Mesodermal cell (in vitro differentiated cells): ENCODE data around the gene SLC2A9.

ENCODE experiments used
- H3K27ac ChIP-seq: 2 replicates; pipeline ENCODE4 v1.7.0; 2013; ENCODE audit warnings: mild to moderate bottlenecking, low read depth, low read length, moderate library complexity; ENCODE audit not compliant: severe bottlenecking
- H3K36me3 ChIP-seq: 2 replicates; pipeline ENCODE4 v1.7.1; 2013; ENCODE audit warnings: mild to moderate bottlenecking, low read length, moderate library complexity; ENCODE audit not compliant: control insufficient read depth, insufficient read depth
- H3K4me1 ChIP-seq: one replicate; pipeline ENCODE4 v1.7.1; 2013; ENCODE audit warnings: mild to moderate bottlenecking, low read length; ENCODE audit not compliant: insufficient read depth, control insufficient read depth, poor library complexity, severe bottlenecking
- H3K4me3 ChIP-seq: 2 replicates; pipeline ENCODE4 v1.7.0; 2013; ENCODE audit warnings: low read length, control low read depth, mild to moderate bottlenecking; ENCODE audit not compliant: insufficient read depth, poor library complexity, severe bottlenecking; ENCODE audit errors: extremely low read depth
- H3K9me3 ChIP-seq: 2 replicates; pipeline ENCODE4 v1.7.1; 2013; ENCODE audit warnings: mild to moderate bottlenecking, low read length, moderate library complexity; ENCODE audit not compliant: control insufficient read depth
- WGBS, 2 experiments: methylation state at CpG; one replicate each; pipeline ENCODE4 v1.1.5; 2013; ENCODE audit warnings: missing lambda C conversion rate in 2 of 2; ENCODE audit not compliant: insufficient coverage in 2 of 2; 5-methylcytosine and 5-hydroxymethylcytosine counted together

The SLC2A9 gene

GRCh38 chr4:9940041-9940440, 81.3 kb downstream of the SLC2A9 start:
- 96 to 100% methylated on average over 1 to 5 of the region's 5 CpGs for WGBS, 2 experiments
- H3K4me1 ChIP-seq, result peaks cover 6% of the 10 kb centered on the region
- H3K9me3 ChIP-seq, result no peaks in the 10 kb centered on the region
- H3K27ac ChIP-seq, result no peak overlapping the region
- no peaks in the 10 kb centered on the region for H3K36me3 ChIP-seq
- H3K4me3 ChIP-seq, result no peak overlapping the region

- Histone ChIP-seq H3K4me3 (no peak overlapping the region), H3K4me1 (peaks cover 6% of the 10 kb centered on the region), H3K36me3 (no peaks in the 10 kb centered on the region), H3K27ac (no peak overlapping the region), H3K9me3 (no peaks in the 10 kb centered on the region)
- WGBS, 2 experiments, result 44% methylated on average over 2 of the region's 5 CpGs; no CpG with 5 or more reads in 1 of the 2 experiments
These were observed 82.4 kb downstream of the SLC2A9 start for GRCh38 chr4:9938933-9939332.

- H3K4me3 ChIP-seq, result no peak overlapping the region
- no peaks in the 10 kb centered on the region for H3K9me3 ChIP-seq
- WGBS, 2 experiments, result 98 to 100% methylated on average over 1 to 5 of the region's 6 CpGs
- peaks cover 6% of the 10 kb centered on the region for H3K4me1 ChIP-seq
- no peaks in the 10 kb centered on the region for H3K36me3 ChIP-seq
- no peak overlapping the region for H3K27ac ChIP-seq
These were observed 84.2 kb downstream of the SLC2A9 start for GRCh38 chr4:9937078-9937477.

- 82 to 92% methylated on average over 3 of the region's 5 CpGs for WGBS, 2 experiments
- H3K27ac ChIP-seq, result no peak overlapping the region
- H3K36me3 ChIP-seq, result no peaks in the 10 kb centered on the region
- H3K9me3 ChIP-seq, result no peaks in the 10 kb centered on the region
- peaks cover 6% of the 10 kb centered on the region for H3K4me1 ChIP-seq
- H3K4me3 ChIP-seq, result no peak overlapping the region
These were observed 85.1 kb downstream of the SLC2A9 start for GRCh38 chr4:9936129-9936644.

- Histone ChIP-seq H3K9me3 (no peaks in the 10 kb centered on the region), H3K4me3 (no peak overlapping the region), H3K4me1 (peaks cover 6% of the 10 kb centered on the region), H3K27ac (no peak overlapping the region), H3K36me3 (no peaks in the 10 kb centered on the region)
- WGBS, 2 experiments, result 88 to 100% methylated on average over 1 of the region's 1 CpG
These were observed 87.3 kb downstream of the SLC2A9 start for GRCh38 chr4:9933956-9934355.

- 77 to 88% methylated on average over 1 of the region's 4 CpGs for WGBS, 2 experiments
These were observed 88.1 kb downstream of the SLC2A9 start for GRCh38 chr4:9933184-9933583.

GRCh38 chr4:9932771-9933170, 88.5 kb downstream of the SLC2A9 start:
- 86 to 92% methylated on average over 4 of the region's 4 CpGs for WGBS, 2 experiments
- H3K4me3 ChIP-seq, result no peak overlapping the region
- peaks cover 6% of the 10 kb centered on the region for H3K4me1 ChIP-seq
- no peaks in the 10 kb centered on the region for H3K36me3 ChIP-seq
- H3K27ac ChIP-seq, result no peak overlapping the region
- no peaks in the 10 kb centered on the region for H3K9me3 ChIP-seq

More at GRCh38 chr4:9933184-9933583, 88.1 kb downstream of the SLC2A9 start:
- Histone ChIP-seq H3K4me1 (peaks cover 6% of the 10 kb centered on the region), H3K27ac (no peak overlapping the region), H3K4me3 (no peak overlapping the region), H3K9me3 (no peaks in the 10 kb centered on the region), H3K36me3 (no peaks in the 10 kb centered on the region)

- no peaks in the 10 kb centered on the region for H3K9me3 ChIP-seq
- no peaks in the 10 kb centered on the region for H3K36me3 ChIP-seq
- peaks cover 5% of the 10 kb centered on the region for H3K4me1 ChIP-seq
- 82% methylated on average over 1 of the region's 1 CpG; no CpG with 5 or more reads in 1 of the 2 experiments for WGBS, 2 experiments
- H3K27ac ChIP-seq, result no peak overlapping the region
- H3K4me3 ChIP-seq, result no peak overlapping the region
These were observed 90.2 kb downstream of the SLC2A9 start for GRCh38 chr4:9931146-9931545.

GRCh38 chr4:9929111-9929510, 92.2 kb downstream of the SLC2A9 start:
- H3K9me3 ChIP-seq, result no peaks in the 10 kb centered on the region
- no peak overlapping the region for H3K4me3 ChIP-seq
- H3K4me1 ChIP-seq, result no peaks in the 10 kb centered on the region
- no peaks in the 10 kb centered on the region for H3K36me3 ChIP-seq
- H3K27ac ChIP-seq, result no peak overlapping the region
- 92 to 93% methylated on average over 4 to 5 of the region's 5 CpGs for WGBS, 2 experiments

- Histone ChIP-seq H3K9me3 (no peaks in the 10 kb centered on the region), H3K4me1 (no peaks in the 10 kb centered on the region), H3K4me3 (no peak overlapping the region), H3K36me3 (no peaks in the 10 kb centered on the region), H3K27ac (no peak overlapping the region)
- 84 to 86% methylated on average over 8 to 10 of the region's 10 CpGs for WGBS, 2 experiments
These were observed 93.8 kb downstream of the SLC2A9 start for GRCh38 chr4:9927341-9928007.

GRCh38 chr4:9926586-9926985, 94.7 kb downstream of the SLC2A9 start:
- Histone ChIP-seq H3K27ac (no peak overlapping the region), H3K9me3 (no peaks in the 10 kb centered on the region), H3K4me1 (no peaks in the 10 kb centered on the region), H3K36me3 (no peaks in the 10 kb centered on the region), H3K4me3 (no peak overlapping the region)
- WGBS, 2 experiments, result 91 to 100% methylated on average over 3 of the region's 3 CpGs
